Measurements from ENCODE around the gene CSF1R.

DNA sequence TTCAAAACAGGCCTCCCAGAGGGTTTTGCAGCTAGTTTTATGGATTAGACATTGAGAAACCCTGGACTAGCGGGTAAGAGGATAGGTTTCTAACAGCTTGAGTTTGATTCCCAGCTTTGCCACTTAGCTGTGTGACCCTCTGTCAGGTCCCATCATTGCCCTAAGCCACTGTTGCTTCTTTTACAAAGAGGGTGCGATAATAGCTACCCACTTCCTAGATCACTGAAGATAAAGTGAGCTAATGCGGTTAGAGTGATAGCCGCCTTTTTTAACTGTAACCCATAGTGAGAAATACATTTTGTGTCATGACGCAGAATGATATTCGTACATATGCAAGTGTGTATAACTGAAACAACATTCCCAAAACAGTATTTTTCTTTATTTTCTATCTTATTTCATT, 40.3 kb downstream of the CSF1R start:
- TF ChIP-seq, protein P1, sequence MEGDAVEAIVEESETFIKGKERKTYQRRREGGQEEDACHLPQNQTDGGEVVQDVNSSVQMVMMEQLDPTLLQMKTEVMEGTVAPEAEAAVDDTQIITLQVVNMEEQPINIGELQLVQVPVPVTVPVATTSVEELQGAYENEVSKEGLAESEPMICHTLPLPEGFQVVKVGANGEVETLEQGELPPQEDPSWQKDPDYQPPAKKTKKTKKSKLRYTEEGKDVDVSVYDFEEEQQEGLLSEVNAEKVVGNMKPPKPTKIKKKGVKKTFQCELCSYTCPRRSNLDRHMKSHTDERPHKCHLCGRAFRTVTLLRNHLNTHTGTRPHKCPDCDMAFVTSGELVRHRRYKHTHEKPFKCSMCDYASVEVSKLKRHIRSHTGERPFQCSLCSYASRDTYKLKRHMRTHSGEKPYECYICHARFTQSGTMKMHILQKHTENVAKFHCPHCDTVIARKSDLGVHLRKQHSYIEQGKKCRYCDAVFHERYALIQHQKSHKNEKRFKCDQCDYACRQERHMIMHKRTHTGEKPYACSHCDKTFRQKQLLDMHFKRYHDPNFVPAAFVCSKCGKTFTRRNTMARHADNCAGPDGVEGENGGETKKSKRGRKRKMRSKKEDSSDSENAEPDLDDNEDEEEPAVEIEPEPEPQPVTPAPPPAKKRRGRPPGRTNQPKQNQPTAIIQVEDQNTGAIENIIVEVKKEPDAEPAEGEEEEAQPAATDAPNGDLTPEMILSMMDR (IDR thresholded peaks at IDR 0.05; ENCODE audit: poor library complexity, severe bottlenecking), result no peak
- TF ChIP-seq EZH2 (IDR thresholded peaks at IDR 0.05; ENCODE audit: borderline replicate concordance, insufficient read depth, low read length, poor library complexity, severe bottlenecking), result no peak
- no peak for TF ChIP-seq EP300 (conservative IDR thresholded peaks at IDR 0.05; ENCODE audit: poor library complexity, severe bottlenecking)

Data from neural cell (in vitro differentiated cells).